ENCODE data around the gene ABHD2. TPM values are rescaled to one million over a fixed set of nuclear protein-coding genes. Genes with fewer than 3 reads are reported as not detected.

ABHD2 gene
- total RNA-seq, 1 experiment from 2014 or later = 52.4 TPM

GRCh38 chr15:89177116-89177515 is 88.9 kb downstream of the ABHD2 start:
- no peaks in the 10 kb centered on the region for H3K27me3 ChIP-seq (replicated peaks; ENCODE audit: insufficient read depth, low read depth, low read length, poor library complexity)
- BruUV-seq (replicated peaks) = no TSS peak
- DNase-seq (ENCODE audit: low spot score) = no peak
- H3K9me3 ChIP-seq (ENCODE audit: low read depth, low read length, poor library complexity, severe bottlenecking) = no peaks in the 10 kb centered on the region
- intact Hi-C loops (cut with micrococcal nuclease; ENCODE audit: unreplicated experiment) = loop anchor here (1.0 kb wide), 1 partner anchor 120 kb away; no protein-coding TSS in a partner anchor
- H3K4me3 ChIP-seq (ENCODE audit: low read depth, low read length, poor library complexity, severe bottlenecking) = no peak overlapping the region
- TF ChIP-seq EZH2 (IDR thresholded peaks at IDR 0.05; ENCODE audit: borderline replicate concordance, low read depth, low read length, poor library complexity, severe bottlenecking) = no peak
- H3K27ac ChIP-seq (ENCODE audit: low read depth, low read length, poor library complexity, severe bottlenecking) = no peak overlapping the region
- ChIA-PET CTCF (interaction anchor here (0.7 to 1.4 kb wide), 6 partner anchors 10 to 553 kb away, joined by 3 to 7 read pairs (median 4); no protein-coding TSS in a partner anchor), POLR2A (ENCODE audit: low non-redundant PET) (no interaction called here)
- no peaks in the 10 kb centered on the region for H3K4me1 ChIP-seq (ENCODE audit: insufficient read depth, low read length, poor library complexity, severe bottlenecking)
- no peaks in the 10 kb centered on the region for H3K36me3 ChIP-seq (ENCODE audit: insufficient read depth, low read length, poor library complexity, severe bottlenecking)

GRCh38 chr15:89177633-89178306 is 89.5 kb downstream of the ABHD2 start:
- POLR2A ChIA-PET (ENCODE audit: low non-redundant PET) = no interaction called here

GRCh38 chr15:89178307-89178977 is 90.2 kb downstream of the ABHD2 start:
- Histone ChIP-seq H3K4me3 (ENCODE audit: low read depth, low read length, poor library complexity, severe bottlenecking) (no peak overlapping the region), H3K27ac (ENCODE audit: low read depth, low read length, poor library complexity, severe bottlenecking) (no peak overlapping the region), H3K4me1 (ENCODE audit: insufficient read depth, low read length, poor library complexity, severe bottlenecking) (no peaks in the 10 kb centered on the region), H3K36me3 (ENCODE audit: insufficient read depth, low read length, poor library complexity, severe bottlenecking) (no peaks in the 10 kb centered on the region), H3K9me3 (ENCODE audit: low read depth, low read length, poor library complexity, severe bottlenecking) (no peaks in the 10 kb centered on the region), H3K27me3 (replicated peaks; ENCODE audit: insufficient read depth, low read depth, low read length, poor library complexity) (no peaks in the 10 kb centered on the region)
- CTCF ChIA-PET = interaction anchor here (0.7 to 1.6 kb wide), 9 partner anchors 11 to 554 kb away, joined by 3 to 14 read pairs (median 4); no protein-coding TSS in a partner anchor
- no peak for DNase-seq (ENCODE audit: low spot score)
- POLR2A ChIA-PET (ENCODE audit: low non-redundant PET) = no interaction called here
- TF ChIP-seq CTCF (conservative IDR thresholded peaks at IDR 0.05; ENCODE audit: low read depth, low read length) (no peak), EZH2 (IDR thresholded peaks at IDR 0.05; ENCODE audit: borderline replicate concordance, low read depth, low read length, poor library complexity, severe bottlenecking) (no peak)
- intact Hi-C loops (cut with micrococcal nuclease; ENCODE audit: unreplicated experiment) = no loop called here
- BruUV-seq (replicated peaks) = no TSS peak

More at GRCh38 chr15:89177633-89178306, 89.5 kb downstream of the ABHD2 start:
- Histone ChIP-seq H3K4me3 (ENCODE audit: low read depth, low read length, poor library complexity, severe bottlenecking) (no peak overlapping the region), H3K36me3 (ENCODE audit: insufficient read depth, low read length, poor library complexity, severe bottlenecking) (no peaks in the 10 kb centered on the region), H3K4me1 (ENCODE audit: insufficient read depth, low read length, poor library complexity, severe bottlenecking) (no peaks in the 10 kb centered on the region), H3K27ac (ENCODE audit: low read depth, low read length, poor library complexity, severe bottlenecking) (no peak overlapping the region), H3K9me3 (ENCODE audit: low read depth, low read length, poor library complexity, severe bottlenecking) (no peaks in the 10 kb centered on the region), H3K27me3 (replicated peaks; ENCODE audit: insufficient read depth, low read depth, low read length, poor library complexity) (no peaks in the 10 kb centered on the region)
- intact Hi-C loops (cut with micrococcal nuclease; ENCODE audit: unreplicated experiment) = loop anchor here (1.0 kb wide), 1 partner anchor 120 kb away; no protein-coding TSS in a partner anchor
- BruUV-seq (replicated peaks) = no TSS peak
- CTCF ChIA-PET = interaction anchor here (0.7 to 1.6 kb wide), 9 partner anchors 10 to 553 kb away, joined by 3 to 14 read pairs (median 4); no protein-coding TSS in a partner anchor
- TF ChIP-seq CTCF (conservative IDR thresholded peaks at IDR 0.05; ENCODE audit: low read depth, low read length) (peak; percentile 92), EZH2 (IDR thresholded peaks at IDR 0.05; ENCODE audit: borderline replicate concordance, low read depth, low read length, poor library complexity, severe bottlenecking) (no peak)
- peak; percentile 82 for DNase-seq (ENCODE audit: low spot score)
